RWPE1 (cell line): Measurements from ENCODE around the gene C1R.

Experiments used
- CTCF ChIA-PET: fragments of 350-600 bp; sonication (Branson Sonifier 250); formaldehyde crosslinking; extraction: SDS; loops from one replicate; lab custom pipeline; 2021; lab: Yijun Ruan, JAX
- POLR2A ChIA-PET: fragments of 400-600 bp; formaldehyde crosslinking; extraction: SDS; loops from one replicate; lab custom pipeline; 2020; ENCODE audit warnings: antibody characterized with exemption; ENCODE audit not compliant: low non-redundant PET; lab: Yijun Ruan, JAX
- DNase-seq: peaks from one replicate; pipeline ENCODE4 v3.0.0; 2012; ENCODE audit warnings: low spot score
- H3K27ac ChIP-seq: fragments of 450-650 bp; 2 replicates; pipeline ENCODE4 v1.5.1; 2017
- CTCF ChIP-seq: fragments of 450-650 bp; conservative IDR thresholded peaks from 2 replicates; pipeline ENCODE4 v1.5.1; 2017; ENCODE audit warnings: low read depth, mild to moderate bottlenecking

C1R gene

GRCh38 chr12:7076493-7076892 is 15.8 kb downstream of the C1R start:
- CTCF ChIA-PET = interaction anchor here (0.6 kb wide), 1 partner anchor 65 kb away, joined by 4 read pairs; no protein-coding TSS in a partner anchor
- no peak overlapping the region; the same call in 1 of the 2 replicates for H3K27ac ChIP-seq
- no peak for TF ChIP-seq CTCF
- POLR2A ChIA-PET = no interaction called here
- no peak for DNase-seq

GRCh38 chr12:7075939-7076338 is 16.3 kb downstream of the C1R start:
- no peak for DNase-seq
- H3K27ac ChIP-seq = no peak overlapping the region
- TF ChIP-seq CTCF = no peak
- ChIA-PET CTCF (no interaction called here), POLR2A (no interaction called here)

- CTCF ChIA-PET = interaction anchor here (0.7 kb wide), 1 partner anchor 71 kb away, joined by 4 read pairs; no protein-coding TSS in a partner anchor
- DNase-seq = no peak
- no peak for TF ChIP-seq CTCF
- POLR2A ChIA-PET = no interaction called here
- H3K27ac ChIP-seq = no peak overlapping the region
These were observed 16.7 kb downstream of the C1R start for GRCh38 chr12:7075518-7075917.

GRCh38 chr12:7073946-7074345 is 18.3 kb downstream of the C1R start:
- ChIA-PET POLR2A (interaction anchor here (0.7 kb wide), 1 partner anchor 83 kb away, joined by 4 read pairs; no protein-coding TSS in a partner anchor), CTCF (interaction anchor here (0.6 kb wide), 1 partner anchor 47 kb away, joined by 6 read pairs; no protein-coding TSS in a partner anchor)
- TF ChIP-seq CTCF = no peak
- no peak for DNase-seq
- no peak overlapping the region for H3K27ac ChIP-seq

- H3K27ac ChIP-seq = no peak overlapping the region
- no peak for TF ChIP-seq CTCF
- POLR2A ChIA-PET = no interaction called here
- no peak for DNase-seq
- CTCF ChIA-PET = no interaction called here
These were observed 19.7 kb downstream of the C1R start for GRCh38 chr12:7072554-7072953.

- ChIA-PET CTCF (no interaction called here), POLR2A (no interaction called here)
- TF ChIP-seq CTCF = no peak
- no peak overlapping the region for H3K27ac ChIP-seq
- no peak for DNase-seq
These were observed 20.2 kb downstream of the C1R start for GRCh38 chr12:7072035-7072434.
